NB4 (cell line): ENCODE results near the gene CTSE.

Source experiments
- DNase-seq: peaks from one replicate; pipeline ENCODE4 v3.0.0; 2010; ENCODE audit warnings: low read depth
- H3K4me3 ChIP-seq: one replicate; pipeline ENCODE4 v1.5.1; 2011; ENCODE audit warnings: mild to moderate bottlenecking, low read depth, low read length, moderate library complexity
- MAX ChIP-seq: IDR thresholded peaks from 2 replicates; pipeline ENCODE4 v1.6.1; 2011; ENCODE audit warnings: low read depth, low read length
- MYC ChIP-seq: IDR thresholded peaks from 2 replicates; pipeline ENCODE4 v1.6.1; 2011; ENCODE audit warnings: low read depth, low read length
- POLR2A ChIP-seq: IDR thresholded peaks from 2 replicates; pipeline ENCODE4 v1.6.1; 2011; ENCODE audit warnings: mild to moderate bottlenecking; ENCODE audit not compliant: insufficient read length; ENCODE audit errors: extremely low read depth
- TF ChIP-seq, protein P1 (sequence below): IDR thresholded peaks from one replicate; pipeline ENCODE4 v1.5.1; 2012; ENCODE audit warnings: low read depth, low read length

Gene CTSE

GRCh38 chr1:205981257-205981656 is 42.4 kb downstream of the CTSE start:
- TF ChIP-seq, protein P1, sequence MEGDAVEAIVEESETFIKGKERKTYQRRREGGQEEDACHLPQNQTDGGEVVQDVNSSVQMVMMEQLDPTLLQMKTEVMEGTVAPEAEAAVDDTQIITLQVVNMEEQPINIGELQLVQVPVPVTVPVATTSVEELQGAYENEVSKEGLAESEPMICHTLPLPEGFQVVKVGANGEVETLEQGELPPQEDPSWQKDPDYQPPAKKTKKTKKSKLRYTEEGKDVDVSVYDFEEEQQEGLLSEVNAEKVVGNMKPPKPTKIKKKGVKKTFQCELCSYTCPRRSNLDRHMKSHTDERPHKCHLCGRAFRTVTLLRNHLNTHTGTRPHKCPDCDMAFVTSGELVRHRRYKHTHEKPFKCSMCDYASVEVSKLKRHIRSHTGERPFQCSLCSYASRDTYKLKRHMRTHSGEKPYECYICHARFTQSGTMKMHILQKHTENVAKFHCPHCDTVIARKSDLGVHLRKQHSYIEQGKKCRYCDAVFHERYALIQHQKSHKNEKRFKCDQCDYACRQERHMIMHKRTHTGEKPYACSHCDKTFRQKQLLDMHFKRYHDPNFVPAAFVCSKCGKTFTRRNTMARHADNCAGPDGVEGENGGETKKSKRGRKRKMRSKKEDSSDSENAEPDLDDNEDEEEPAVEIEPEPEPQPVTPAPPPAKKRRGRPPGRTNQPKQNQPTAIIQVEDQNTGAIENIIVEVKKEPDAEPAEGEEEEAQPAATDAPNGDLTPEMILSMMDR: no peak
- no peak for TF ChIP-seq MYC

DNA sequence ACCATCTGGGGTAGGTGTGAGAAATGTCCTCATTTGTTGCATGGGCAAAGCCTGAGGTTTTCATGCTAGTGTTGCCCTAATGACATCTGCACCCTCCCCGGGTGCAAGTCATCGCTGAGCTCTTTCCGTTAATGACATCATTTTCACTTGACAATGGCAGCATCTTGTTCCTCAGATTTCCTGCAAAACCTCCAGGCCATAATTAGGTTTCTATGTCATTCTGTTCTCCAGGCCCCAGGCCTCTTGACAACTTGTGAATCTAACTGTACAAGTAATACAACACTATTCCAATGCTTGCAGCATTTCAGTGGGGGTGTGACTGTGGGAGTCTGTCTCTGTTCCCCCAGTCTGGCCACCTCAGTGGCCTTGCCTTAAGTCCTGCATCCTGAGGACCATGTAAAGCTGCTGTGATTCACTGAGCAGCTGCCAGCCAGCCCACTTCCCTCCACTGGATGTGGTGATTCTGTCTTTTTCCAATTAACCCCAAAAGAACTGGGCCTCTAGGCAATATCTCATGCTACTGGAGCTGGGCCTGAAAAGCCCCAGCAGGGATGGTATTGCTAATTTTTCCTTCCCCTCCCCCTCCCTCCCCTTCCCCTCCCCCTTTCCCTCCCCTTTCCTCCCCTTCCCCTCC is 43.3 kb downstream of the CTSE start:
- H3K4me3 ChIP-seq: no peak overlapping the region
- TF ChIP-seq MYC (no peak), POLR2A (no peak), MAX (no peak)
- TF ChIP-seq, protein P1: no peak
- DNase-seq: no peak

More at GRCh38 chr1:205981257-205981656, 42.4 kb downstream of the CTSE start:
- no peak for DNase-seq
- no peak overlapping the region for H3K4me3 ChIP-seq

DNA sequence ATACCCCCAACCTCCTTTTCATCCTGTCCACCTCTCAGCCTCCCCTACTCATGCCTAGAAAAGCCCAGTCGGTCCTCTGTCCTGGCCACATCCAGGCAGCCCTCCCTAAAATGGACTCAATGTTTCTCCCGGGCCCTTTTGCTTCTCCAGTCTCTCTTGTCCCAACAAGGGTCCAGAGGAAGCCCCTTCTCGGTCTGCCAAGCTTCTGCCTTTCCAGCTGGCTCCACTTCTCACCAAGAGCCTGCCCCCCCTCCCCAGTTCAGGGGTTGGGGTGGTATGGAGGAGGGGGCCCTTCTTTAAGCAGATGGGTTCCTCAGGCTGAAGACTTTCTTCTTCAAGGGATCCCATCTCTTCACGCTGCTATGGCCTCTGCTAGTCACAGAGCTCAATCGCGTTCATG is 44.4 kb downstream of the CTSE start:
- TF ChIP-seq MAX (no peak), POLR2A (no peak), MYC (no peak)
- TF ChIP-seq, protein P1: no peak
- H3K4me3 ChIP-seq: no peak overlapping the region
- DNase-seq: no peak

DNA sequence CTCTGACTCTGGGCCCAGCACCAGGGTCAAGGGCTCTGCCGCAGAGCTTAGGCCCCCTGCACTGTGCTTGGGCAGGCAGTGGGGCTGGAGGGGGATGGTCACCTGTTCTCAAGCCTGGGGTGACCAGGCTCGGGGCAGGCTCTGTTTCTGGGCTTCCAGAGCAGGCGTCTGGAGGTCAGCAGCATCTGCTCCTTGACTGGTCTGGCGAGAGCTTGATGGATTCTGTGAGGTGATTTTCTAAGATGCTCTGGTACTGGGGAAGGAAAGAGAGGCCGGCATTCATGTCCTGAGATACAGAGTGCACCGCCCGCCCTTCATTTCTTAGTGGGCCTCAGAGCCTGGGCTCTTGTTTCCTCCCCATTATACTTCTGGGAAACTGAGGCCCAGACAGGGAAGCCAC is 45.0 kb downstream of the CTSE start:
- TF ChIP-seq, protein P1: no peak
- no peak for TF ChIP-seq MAX
- no peak for TF ChIP-seq MYC
- no peak for TF ChIP-seq POLR2A
- H3K4me3 ChIP-seq: no peak overlapping the region
- no peak for DNase-seq

- H3K4me3 ChIP-seq: no peak overlapping the region
- DNase-seq: peak; percentile 83
- no peak for TF ChIP-seq MAX
- 0 out of 2 replicates have a peak, but pooled peaks have one; percentile 11 for TF ChIP-seq MYC
- TF ChIP-seq, protein P1: peak; percentile 92
- no peak for TF ChIP-seq POLR2A
These were observed 46.2 kb downstream of the CTSE start for GRCh38 chr1:205977402-205978014.
